ENCODE measurements around the gene ARL2BP.
"Not testable (repeated sequence)": the region's sequence is repeated elsewhere in the genome, so short reads cannot be mapped to it uniquely, and the experiment has no call there.

The ARL2BP gene
- total RNA-seq, result 47.4 to 49.4 reads per million in 2 donors

DNA sequence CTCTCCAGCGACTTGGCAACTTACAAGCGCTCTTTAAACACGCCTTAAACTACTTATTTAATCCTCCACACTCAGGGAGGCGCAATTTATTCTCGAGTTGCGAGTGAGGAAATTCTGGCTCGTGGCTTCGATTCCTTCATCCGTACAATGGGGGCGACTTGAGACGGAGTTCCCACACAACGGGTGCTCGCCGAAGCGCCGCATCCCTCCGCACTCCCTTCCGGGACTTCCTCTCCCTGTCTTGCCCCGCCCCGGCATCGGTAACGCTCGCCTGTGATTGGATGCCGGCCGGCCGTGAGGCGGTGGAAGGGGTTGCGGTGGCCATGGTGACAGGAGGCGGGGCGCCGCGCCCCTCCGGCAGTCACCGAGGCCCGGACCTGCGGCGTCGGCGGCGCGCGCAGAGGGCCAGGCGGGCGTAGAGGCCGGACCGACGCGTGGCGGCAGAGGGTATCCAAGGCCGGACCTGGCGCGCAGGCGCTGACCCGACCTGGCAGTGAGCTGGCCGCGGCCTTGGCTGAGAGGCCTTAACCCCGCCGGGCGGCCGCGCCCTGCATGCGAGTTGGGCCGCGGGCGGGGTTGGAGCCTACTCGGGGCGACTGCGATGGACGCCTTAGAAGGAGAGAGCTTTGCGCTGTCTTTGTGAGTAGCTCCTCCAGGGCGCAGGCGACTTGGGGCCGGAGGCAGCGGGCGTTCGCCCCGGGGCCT is at the start of gene ARL2BP:
ARL2BP (plus strand) TSS at position 493 of the 705 bp plus-strand sequence; CDS start at position 602, 109 bp downstream.
- DNase-seq, result peak; percentile 94 to 97 (median 95)

DNA sequence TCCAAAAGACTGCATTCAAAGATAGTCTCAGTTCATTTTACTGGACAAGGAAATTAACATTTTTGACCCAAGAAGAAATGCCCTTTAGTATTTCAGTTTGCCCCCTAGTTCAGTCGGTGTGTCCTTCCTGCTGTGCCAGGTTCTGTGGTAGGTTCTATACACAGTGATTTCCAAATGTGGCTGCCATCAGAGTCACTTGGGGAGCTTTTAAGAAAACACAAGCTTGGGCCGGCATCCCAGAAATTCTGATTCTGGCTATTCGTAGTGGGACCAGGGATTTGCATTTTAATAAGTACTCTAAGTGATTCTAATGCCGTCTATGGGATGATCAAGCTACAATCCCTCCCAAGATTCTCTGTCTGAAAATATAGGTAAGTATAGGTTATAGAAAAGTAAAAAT is 48.8 kb upstream of the ARL2BP start:
- DNase-seq, result no peak

DNA sequence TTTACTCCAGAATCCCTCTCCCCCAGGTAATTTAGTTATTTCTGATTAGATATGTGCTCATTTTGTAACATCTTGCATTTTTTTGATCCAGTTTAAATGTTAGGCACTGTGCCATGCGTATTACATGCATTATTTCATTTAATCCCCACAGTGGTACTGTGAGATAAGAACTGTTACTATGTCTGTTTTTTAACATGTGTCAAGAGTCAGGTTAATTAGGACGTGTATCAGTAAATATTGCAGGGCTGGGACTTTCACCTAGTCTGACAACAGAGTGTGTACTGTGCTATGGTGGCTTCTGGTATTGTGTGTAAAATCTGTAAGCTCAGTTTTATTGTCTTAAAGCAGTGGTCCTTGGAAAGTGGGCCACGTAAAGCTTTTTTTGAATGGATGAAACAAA is 48.3 kb upstream of the ARL2BP start:
- DNase-seq, result no peak

DNA sequence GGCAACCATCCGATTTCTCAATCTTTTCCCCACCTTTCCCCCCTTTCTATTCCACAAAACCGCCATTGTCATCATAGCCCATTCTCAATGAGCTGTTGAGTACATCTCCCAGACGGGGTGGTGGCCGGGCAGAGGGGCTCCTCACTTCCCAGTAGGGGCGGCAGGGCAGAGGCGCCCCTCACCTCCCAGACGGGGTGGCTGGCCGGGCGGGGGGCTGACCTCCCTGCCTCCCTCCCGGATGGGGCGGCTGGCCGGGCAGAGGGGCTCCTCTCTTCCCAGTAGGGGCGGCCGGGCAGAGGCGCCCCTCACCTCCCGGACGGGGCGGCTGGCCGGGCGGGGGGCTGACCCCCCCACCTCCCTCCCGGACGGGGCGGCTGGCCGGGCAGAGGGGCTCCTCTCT is 44.7 kb upstream of the ARL2BP start:
- not testable (repeated sequence) for DNase-seq

DNA sequence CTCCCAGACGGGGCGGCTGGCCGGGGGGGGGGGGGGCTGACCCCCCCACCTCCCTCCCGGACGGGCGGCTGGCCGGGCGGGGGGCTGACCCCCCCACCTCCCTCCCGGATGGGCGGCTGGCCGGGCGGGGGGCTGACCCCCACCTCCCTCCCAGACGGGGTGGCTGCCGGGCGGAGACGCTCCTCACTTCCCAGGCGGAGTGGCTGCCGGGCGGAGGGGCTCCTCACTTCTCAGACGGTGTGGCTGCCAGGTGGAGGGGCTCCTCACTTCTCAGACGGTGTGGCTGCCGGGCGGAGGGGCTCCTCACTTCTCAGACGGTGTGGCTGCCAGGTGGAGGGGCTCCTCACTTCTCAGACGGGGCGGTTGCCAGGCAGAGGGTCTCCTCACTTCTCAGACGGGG is 44.1 kb upstream of the ARL2BP start:
- DNase-seq, result not testable (repeated sequence)

DNA sequence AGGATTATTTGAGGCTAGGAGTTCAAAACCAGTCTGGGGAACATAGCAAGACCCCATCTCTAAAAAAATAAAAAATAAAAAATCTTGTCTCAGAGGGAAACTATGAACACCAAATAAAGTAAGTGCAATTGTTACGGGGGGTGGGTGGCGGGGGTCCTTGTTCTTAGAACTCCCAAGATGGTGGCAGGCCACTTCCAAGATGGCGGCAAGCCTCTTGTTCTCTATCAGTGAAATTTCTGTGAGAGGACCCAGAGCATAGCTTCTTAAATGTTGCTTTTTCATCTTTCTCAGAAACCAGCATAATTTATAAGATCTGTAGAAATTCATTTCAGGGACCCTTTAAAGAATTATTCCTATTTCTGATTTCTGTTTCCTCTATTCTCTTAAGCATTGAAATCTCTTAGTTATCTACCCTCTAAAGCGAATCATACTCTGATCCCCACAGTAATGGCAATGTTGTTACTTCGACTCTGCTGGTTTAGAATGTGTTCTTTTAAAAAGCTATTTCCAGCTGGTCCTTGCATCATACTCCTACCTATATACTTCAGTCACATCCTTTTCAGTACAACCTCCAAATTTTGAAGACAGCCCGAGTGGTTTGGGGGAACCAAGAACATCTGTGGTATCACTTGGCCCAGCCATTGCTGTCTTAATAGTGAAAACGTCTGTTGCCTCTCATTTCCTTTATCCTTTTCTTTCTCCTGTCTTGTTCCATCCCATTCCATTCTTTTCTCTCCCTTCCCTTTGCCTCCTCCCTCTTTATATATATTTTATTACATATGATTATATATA is 42.8 kb upstream of the ARL2BP start:
- DNase-seq, result no peak

DNA sequence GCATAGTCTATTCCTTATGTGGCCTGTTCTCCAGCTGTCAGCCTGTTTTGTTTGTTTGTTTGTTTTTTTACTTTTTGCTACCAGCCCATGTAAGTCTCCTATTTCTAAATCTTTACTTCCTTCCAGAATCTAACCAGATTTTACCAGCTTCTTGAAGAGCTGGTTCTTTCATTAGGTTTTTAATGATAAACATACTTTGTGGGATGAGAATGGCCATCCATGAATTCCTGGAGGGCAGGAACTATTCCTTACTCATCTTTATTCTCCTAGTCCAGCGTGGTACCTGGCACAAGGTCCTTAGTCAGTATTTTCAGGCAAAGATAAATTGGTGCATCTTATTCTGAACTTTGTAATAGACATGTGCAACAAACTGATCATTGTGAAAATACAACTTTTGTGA is 41.6 kb upstream of the ARL2BP start:
- DNase-seq, result no peak

DNA sequence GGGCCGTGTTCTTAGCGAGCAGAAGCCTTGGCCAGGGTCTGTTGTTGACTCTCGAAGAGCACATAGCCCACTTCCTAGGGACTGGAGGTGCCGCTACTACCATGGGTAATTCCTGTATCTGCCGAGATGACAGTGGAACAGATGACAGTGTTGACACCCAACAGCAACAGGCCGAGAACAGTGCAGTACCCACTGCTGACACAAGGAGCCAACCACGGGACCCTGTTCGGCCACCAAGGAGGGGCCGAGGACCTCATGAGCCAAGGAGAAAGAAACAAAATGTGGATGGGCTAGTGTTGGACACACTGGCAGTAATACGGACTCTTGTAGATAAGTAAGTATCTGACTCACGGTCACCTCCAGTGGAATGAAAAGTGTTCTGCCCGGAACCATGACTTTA is 40.4 kb upstream of the ARL2BP start:
- DNase-seq, result no peak

DNA sequence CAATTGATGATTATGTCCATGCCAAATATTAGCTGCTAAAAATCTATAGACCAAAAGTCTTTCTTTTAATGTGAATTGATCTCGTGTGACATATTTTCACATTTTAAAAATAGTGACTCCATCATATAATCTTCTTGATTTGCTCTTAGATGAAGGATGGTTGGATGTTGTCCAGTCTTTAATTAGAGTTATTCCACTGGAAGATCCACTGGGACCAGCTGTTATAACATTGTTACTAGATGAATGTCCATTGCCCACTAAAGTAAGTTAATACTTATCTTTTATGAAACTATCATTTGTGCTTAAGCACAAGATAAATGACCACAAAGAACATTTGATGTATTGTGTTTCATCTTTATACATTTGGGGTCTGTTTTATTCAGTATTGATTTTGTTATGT is 36.1 kb upstream of the ARL2BP start:
- DNase-seq, result no peak

DNA sequence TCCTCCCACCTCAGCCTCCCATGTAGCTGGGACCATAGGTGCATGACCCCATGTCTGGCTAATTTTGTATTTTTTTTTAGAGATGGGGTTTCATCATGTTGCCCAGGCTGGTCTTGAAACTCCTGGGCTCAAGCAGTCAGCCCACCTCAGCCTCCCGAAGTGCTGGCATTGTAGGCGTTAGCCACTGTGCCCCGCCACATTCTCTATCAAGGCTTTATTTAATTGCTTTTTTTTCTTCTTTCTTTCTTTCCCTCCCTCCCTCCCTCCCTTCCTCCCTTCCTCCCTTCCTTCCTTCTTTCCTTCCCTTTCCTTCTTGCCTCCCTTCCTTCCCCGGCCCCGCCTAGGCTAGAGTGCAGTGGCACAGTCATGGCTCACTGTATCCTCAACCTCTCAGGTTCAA is 35.3 kb upstream of the ARL2BP start:
- no peak for DNase-seq

DNA sequence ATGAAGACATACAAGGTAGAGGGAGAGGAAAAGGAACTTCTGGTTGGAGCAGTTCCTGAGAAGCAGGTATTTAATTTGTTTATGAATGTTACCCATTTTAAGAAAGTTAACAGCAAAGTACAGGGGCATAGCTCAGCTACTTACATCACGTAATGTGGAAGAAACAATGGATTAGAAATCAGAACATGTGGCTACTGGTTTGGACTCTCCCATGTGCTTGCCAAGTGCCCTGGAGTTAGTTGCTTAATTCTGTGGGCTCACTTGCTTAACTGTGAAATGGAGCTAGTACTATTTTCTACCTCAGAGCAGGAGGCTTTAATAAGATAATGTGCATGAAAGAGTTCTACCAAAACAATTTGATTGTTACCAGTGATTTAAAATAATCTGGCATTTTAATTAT is 31.6 kb upstream of the ARL2BP start:
- DNase-seq, result no peak

DNA sequence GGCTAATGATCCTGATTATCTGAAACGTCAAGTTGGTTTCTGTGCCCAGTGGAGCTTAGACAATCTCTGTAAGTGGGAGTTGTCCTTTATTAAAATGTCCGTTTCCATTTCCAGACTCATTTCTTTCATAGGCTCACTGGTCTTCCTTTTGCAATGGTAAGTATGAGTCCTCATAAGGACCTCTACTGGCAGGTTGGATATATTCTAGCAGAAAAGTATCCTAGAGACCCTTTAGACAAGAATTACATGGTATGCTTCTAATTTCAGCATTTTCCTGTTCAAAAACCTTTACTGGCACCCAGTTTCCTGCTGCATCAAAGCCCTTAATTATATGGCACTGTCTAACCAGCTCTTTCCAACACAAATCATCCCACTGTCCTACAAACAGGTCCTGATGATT is 28.1 kb upstream of the ARL2BP start:
- no peak for DNase-seq

DNA sequence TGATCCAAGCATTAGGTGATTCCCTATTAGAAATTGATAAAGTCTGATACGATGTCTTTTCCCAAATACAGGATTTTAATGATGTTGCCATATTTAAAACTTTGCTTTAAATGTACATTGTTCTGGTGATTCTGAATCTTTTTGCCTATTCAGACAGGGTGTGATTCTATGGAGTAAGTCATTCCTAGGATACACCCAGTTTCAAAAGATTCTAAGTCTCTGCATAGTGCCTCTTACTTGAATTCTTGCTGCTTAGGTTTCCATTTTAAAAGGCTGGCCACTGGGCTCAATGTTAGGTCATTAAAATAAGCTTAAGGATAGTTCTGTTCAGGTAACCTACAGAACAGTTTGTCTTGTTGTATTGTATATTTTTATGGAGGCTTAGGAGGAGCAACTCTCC is 22.0 kb upstream of the ARL2BP start:
- DNase-seq, result no peak

DNA sequence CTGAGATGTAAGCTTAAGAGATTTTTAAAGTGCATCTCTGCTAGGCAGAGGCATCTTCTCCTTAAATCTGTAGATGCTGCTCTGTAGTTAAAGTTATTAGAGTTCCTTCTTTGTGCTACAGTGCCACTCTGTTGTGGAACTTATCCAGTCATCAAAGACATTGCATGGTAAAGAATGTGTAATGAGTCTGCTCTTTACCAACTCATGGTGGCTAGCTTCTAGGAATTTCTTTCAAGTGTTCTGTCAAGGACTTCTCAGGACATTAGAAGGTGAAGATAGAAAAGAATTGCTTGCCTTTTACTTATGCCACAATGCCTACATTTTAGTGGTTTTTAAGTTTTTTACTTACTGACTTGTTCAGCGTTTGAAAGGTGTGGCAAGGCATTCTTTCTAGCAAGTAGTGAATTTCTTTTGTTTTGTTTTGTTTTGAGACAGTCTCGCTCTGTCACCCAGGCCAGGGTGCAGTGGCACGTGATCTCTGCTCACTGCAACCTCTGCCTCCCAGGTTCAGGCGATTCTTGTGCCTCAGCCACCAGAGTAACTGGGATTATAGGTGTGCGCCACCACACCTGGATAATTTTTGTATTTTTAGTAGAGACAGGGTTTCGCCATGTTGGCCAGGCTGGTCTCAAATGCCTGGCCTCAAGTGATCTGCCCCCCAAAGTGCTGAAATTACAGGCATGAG is 20.3 kb upstream of the ARL2BP start:
- DNase-seq, result no peak

DNA sequence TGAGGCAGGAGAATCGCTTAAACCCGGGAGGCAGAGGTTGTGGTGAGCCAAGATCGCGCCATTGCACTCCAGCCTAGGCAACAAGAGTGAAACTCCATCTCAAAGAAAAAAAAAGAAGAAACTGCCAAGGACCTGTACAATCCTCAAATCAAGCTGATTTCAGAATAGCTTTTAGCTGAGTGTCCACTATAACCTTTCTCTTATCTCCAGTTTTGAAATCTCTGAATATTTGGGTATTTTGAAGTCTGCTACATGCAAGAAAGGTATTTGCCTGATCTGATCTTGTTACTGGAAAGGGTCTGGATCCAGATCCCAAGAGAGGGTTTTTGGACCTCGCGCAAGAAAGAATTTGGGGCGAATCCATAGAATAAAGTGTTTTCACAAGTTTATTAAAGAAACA is 19.1 kb upstream of the ARL2BP start:
- DNase-seq, result no peak

DNA sequence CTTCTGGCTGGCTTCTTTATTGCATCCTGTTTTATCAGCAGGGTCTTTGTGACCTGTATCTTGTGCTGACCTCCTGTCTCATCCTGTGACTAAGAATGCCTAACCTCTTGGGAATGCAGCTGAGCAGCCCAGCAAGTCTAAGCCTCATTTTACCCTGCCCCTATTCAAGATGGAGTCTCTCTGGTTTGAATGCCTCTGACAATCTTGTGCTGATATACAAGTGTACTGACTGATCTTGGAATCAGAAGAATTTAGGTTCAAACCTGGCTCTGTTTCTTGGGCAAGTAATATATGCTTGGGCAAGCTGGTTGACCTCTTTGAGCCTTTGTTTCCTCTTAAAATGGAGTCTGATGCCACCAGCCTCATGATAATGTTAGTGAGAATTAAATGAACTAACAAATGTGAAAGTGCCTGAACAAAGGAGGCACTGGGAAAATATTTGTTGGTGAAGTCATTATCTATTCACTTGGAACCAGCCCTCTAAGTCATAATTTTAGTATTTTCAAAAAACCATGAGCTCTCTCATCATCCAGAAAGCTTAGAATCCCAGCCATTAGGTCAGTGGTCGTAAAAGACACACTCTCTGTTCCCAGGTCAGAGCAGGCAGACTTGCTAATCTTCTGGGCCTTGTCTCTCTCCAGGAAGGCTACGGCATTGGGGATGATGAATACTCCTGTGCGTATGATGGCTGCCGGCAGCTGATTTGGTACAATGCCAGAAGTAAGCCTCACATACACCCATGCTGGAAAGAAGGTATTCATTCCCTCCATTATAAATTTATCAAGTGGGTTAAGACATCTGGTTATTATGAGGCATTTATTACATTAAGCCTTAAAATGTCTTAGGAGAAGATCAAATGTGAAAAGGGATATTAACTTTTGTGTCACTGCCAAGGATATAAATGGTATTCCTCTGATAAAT is 18.1 kb upstream of the ARL2BP start:
- DNase-seq, result no peak

DNA sequence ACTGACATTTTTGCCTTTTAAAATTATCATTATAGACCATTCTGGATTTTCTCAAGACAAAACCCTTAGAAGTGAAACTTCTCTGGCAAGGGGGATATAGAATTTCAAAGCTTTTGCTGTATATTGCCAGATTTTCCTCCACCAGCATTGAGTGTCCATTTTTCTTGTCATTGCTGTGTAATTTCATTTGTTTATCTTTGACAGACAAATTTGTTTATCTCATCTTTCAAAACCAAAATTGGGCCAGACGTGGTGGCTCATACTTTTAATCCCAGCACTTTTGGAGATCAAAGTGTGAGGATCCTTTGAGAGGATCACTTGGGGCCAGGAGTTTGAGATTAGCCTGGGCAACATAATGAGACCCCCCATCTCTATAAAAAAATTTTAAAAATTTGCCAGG is 16.0 kb upstream of the ARL2BP start:
- no peak for DNase-seq

DNA sequence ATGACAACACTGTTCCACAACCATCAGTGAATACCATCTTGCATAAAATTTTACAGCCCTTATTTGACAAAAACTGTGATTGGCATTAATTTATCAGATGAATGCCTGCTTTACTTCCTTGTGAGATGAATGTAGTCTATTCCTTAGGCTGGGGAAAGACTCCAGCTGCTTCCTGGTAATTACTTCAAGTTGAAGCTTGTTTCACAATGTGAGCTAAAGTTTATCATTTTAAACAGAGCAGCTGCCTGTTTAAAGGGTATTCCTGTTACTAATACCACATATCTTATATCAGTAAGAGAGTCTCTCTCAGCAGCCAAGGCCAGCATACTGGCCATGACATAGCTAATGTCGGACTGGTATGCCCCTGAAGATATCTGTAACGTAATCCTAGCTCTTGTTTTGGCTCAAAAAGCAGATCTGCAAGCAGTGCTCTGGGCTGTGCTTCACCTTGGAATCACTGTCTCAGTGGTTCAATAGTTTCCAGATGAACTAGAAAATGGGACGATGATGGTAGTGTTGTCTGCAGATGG is 13.2 kb upstream of the ARL2BP start:
- no peak for DNase-seq

DNA sequence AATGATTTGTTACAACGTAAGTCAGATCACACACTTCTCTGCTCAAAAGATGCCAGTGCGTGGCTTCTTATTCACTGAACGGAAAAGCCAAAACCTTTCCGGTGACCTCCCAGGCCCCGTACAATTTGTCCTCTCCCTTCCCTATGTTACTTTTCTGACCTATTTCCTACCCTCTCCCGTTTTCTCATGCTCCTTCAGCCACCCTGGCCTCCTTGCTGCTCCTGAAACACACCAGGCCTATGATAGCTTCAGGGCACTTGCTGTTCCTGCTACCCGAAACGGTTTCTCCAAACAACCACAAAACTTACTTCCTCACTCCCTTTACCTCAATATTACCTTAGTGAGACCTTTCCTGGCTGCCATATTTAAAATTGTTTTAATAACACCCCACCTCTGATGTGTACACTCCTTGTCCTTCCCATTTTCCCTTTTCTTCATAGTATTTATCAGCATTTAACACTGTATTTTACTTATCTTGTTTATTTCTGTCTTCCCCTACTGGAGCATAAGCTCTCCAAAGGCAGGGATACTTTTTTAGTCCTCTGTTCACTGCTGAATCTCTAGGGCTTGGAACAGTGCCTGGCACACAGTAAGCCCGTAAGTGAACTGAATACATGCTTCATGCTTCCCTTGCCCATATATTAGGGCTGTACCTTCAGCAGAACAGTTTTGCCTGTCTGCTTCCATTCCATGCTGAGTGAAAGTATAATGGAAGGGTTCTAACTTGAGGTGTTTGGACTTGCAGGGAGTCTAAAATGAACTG is 10.9 kb upstream of the ARL2BP start:
- no peak for DNase-seq

DNA sequence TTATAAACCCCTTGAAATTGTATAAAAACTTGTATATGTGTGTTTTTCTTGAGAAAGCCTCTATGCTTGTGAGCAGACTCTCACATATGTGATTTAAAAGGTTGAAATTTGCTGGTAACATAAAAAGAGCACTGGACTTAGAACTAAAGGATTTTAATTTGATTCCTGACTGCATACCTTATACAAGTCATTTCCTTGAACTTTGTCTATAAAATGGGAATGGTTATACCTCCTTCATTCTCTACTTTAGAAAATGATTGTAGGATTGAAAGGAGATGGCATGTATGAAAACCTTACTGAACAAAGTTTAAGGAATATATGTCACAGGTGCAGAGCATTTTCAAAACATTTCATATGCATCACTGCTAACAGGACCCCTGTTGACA is 10.4 kb upstream of the ARL2BP start:
- no peak for DNase-seq
